ENCODE measurements around the gene DNPH1.

Gene DNPH1

DNA sequence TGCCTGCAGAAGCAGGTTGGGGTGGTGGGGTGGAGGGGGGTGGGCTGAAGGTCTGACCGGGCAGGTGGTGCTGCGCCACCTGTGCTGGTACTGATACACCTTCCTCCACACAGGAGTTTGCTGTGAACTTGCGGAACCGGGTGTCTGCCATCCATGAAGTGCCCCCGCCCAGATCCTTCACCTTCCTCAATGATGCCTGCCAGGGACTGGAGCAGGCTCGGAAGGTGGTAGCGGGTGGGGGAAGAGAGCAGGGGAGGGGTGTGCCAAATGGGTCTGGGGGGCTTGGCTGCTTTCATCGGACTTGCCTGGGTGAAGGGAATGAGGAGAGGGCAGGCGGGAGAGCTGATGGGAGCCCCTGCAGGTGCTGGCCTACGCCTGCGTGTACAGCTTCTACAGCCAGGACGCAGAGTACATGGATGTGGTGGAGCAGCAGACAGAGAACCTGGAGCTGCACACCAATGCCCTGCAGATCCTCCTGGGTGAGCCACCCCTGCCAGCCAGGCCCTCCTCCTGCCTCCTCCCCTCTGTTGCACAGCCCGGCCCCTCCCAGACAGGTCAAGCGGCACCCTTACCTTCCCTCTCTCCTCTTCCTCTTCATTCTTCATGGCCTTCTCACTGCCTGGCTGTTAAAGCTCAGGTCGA is 6.7 kb downstream of the DNPH1 start:
- Histone ChIP-seq H3K9me3 (no peaks in the 10 kb centered on the region), H3K27me3 (no peaks in the 10 kb centered on the region), H3K36me3 (peaks cover 6% of the 10 kb centered on the region; the same call in 1 of the 2 replicates), H3K4me3 (ENCODE audit: low read depth, low read length) (no peak overlapping the region), H3K4me1 (no peaks in the 10 kb centered on the region)
- TF ChIP-seq CTCF (IDR thresholded peaks at IDR 0.05; ENCODE audit: low read depth, low read length): no peak
- DNase-seq: no peak

DNA sequence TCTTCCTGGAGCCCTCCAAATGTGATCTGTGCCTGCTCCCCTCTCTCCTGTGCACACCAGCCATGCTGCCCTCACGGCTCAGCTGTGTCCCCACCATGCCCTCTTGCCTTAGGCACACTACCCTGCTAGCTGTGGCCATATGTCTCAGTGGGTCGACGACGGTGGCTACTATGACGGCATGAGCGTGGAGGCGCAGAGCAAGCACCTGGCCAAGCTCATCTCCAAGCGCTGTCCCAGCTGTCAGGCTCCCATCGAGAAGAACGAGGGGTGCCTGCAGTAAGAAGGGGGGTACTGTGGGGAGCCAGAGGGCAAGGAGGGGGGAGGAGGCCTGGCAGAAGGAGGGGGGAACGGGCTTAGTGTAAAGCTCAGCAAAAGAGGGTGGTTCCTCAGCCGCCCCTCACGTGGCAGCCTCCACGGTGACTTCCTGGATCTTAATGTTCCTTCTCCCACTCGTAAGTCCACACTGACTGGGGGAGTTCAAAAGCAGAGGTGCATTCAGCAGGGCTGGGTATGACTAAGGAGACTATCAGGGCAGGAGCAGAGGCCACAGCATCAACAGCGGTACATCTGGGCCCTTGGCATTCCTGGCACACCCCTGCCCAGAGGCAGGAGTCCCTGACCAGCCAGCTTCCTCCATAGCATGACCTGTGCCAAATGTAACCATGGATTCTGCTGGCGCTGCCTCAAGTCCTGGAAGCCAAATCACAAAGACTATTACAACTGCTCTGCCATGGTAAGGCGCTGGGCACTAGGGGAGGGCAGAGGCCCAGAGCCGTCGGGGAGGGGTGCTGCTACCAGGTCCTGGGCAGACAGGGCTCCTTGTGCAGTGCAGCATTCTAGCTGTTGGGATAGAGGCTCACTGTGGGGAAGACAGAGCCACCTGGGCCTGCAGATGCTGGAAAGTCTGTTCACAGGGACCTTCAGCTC is 8.0 kb downstream of the DNPH1 start:
- no peaks in the 10 kb centered on the region for H3K27me3 ChIP-seq
- H3K4me3 ChIP-seq (ENCODE audit: low read depth, low read length): no peak overlapping the region
- H3K4me1 ChIP-seq: no peaks in the 10 kb centered on the region
- no peaks in the 10 kb centered on the region for H3K9me3 ChIP-seq
- TF ChIP-seq CTCF (IDR thresholded peaks at IDR 0.05; ENCODE audit: low read depth, low read length): no peak
- DNase-seq: no peak
- H3K36me3 ChIP-seq: peaks cover 6% of the 10 kb centered on the region; the same call in 1 of the 2 replicates

DNA sequence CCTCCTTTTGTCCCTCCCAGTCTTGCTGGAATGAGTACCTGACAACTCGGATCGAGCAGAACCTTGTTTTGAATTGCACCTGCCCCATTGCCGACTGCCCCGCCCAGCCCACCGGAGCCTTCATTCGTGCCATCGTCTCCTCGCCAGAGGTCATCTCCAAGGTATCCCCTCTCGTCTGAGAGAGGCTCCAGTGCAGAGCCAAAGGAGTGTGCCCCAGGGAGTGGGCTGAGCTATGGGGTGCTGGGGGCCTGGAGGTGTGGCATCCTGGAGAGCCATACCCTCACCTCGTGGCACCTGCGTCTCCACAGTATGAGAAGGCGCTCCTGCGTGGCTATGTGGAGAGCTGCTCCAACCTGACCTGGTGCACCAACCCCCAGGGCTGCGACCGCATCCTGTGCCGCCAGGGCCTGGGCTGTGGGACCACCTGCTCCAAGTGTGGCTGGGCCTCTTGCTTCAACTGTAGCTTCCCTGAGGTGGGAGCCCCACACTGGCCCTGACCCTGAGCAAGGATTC is 8.8 kb downstream of the DNPH1 start:
- Histone ChIP-seq H3K4me3 (ENCODE audit: low read depth, low read length) (no peak overlapping the region), H3K27me3 (no peaks in the 10 kb centered on the region), H3K36me3 (peaks cover 6% of the 10 kb centered on the region; the same call in 1 of the 2 replicates), H3K4me1 (no peaks in the 10 kb centered on the region), H3K9me3 (no peaks in the 10 kb centered on the region)
- no peak for DNase-seq
- no peak for TF ChIP-seq CTCF (IDR thresholded peaks at IDR 0.05; ENCODE audit: low read depth, low read length)

DNA sequence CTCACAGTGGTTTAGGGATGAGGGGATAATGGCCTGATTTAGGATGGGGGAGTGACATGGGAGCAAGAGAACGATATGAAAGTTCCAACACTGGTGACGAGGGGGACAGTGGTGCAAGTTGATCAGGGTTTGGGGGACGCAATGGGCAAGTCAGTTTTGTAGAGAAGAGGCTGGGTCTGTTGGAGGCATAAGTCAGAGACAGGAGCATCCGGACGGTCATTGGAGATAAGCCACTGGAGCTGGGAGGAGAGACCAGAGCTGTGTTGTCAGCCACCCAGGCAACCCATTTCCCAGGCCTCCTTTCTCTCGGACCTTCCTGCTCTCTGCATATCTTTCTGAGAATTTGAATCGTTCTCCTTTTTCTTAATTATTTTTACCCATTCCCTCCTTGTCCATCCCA is 9.5 kb downstream of the DNPH1 start:
- H3K4me1 ChIP-seq: no peaks in the 10 kb centered on the region
- no peak for DNase-seq
- peaks cover 6% of the 10 kb centered on the region; the same call in 1 of the 2 replicates for H3K36me3 ChIP-seq
- H3K4me3 ChIP-seq (ENCODE audit: low read depth, low read length): no peak overlapping the region
- no peak for TF ChIP-seq CTCF (IDR thresholded peaks at IDR 0.05; ENCODE audit: low read depth, low read length)
- H3K27me3 ChIP-seq: no peaks in the 10 kb centered on the region
- no peaks in the 10 kb centered on the region for H3K9me3 ChIP-seq

DNA sequence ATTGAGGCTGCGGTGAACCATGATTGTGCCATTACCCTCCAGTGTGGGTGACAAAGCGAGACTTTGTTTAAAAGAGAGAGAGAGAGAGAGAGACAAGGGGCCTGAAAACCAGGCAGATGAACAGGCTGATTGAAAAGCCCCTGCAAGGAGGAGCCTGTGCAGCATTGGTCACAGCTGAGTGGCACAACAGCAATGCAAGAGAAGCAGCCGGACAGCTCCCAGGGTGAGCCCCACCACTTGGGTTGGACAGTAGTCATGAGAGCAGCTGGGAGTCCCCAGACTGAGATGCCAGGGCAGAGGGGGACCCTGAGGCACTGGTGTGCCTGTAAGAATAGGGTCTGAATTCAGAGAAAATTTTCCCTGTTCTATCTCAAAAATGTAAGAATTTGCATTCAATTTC is 10.2 kb downstream of the DNPH1 start:
- DNase-seq: no peak
- Histone ChIP-seq H3K4me1 (no peaks in the 10 kb centered on the region), H3K9me3 (no peaks in the 10 kb centered on the region), H3K27me3 (no peaks in the 10 kb centered on the region), H3K4me3 (ENCODE audit: low read depth, low read length) (no peak overlapping the region), H3K36me3 (peaks cover 4% of the 10 kb centered on the region; the same call in 1 of the 2 replicates)
- no peak for TF ChIP-seq CTCF (IDR thresholded peaks at IDR 0.05; ENCODE audit: low read depth, low read length)

All from BE2C (cell line).